ENCODE data around the gene PPP1R11. TPM values are rescaled to one million over a fixed set of nuclear protein-coding genes. Genes with fewer than 3 reads are reported as not detected.
A peak's percentile ranks its signal among the peaks of the same experiment; 100 is the strongest.

Gene PPP1R11
- total and polyA plus RNA-seq, 2 of the 13 experiments (the other 11 are each of a cell fraction or from before 2014, with no cell fraction given): 32.1 to 58.9 TPM

DNA sequence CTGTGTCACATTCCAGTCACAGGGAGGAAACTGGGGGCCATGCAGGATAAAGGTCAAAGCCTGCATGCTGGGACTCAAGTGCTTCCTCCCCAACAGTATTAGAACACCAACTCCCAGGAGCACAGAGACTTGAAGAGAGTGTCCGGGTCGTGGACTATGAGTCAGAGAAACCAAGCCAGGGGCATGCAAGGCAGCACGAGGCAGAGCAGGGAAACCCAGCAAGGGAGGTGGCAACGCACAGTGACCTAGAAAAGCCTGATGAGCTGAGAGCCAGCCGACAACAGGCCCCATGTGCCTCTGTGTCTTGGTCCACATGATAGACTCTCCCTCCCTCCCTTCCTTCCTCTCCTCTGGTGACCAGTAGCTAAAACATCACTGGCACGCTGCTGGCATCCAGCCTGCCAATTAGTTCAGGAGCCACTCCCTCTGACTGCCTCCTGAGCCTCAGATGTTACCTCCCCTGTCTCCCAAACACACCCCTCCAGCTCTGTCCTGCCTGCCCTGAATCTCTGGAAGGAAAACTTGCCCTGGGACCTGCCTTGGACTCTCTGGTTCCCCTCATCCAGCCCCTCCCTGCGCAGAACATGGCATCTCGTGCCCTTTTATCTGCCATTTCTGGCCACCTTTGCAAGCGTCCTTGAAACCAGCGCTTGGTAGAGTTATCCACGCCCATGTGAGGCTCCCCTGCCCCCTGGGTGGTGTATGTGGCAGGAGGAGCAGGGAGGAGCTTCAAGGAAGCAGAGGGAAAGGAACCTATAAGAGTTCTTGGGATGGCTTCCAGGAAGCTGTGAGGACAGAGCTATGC lies 24.8 kb downstream of the PPP1R11 start (continued):
- TF ChIP-seq, protein P1, sequence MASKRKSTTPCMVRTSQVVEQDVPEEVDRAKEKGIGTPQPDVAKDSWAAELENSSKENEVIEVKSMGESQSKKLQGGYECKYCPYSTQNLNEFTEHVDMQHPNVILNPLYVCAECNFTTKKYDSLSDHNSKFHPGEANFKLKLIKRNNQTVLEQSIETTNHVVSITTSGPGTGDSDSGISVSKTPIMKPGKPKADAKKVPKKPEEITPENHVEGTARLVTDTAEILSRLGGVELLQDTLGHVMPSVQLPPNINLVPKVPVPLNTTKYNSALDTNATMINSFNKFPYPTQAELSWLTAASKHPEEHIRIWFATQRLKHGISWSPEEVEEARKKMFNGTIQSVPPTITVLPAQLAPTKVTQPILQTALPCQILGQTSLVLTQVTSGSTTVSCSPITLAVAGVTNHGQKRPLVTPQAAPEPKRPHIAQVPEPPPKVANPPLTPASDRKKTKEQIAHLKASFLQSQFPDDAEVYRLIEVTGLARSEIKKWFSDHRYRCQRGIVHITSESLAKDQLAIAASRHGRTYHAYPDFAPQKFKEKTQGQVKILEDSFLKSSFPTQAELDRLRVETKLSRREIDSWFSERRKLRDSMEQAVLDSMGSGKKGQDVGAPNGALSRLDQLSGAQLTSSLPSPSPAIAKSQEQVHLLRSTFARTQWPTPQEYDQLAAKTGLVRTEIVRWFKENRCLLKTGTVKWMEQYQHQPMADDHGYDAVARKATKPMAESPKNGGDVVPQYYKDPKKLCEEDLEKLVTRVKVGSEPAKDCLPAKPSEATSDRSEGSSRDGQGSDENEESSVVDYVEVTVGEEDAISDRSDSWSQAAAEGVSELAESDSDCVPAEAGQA (IDR thresholded peaks at IDR 0.05; ENCODE audit: low read depth): peak; percentile 15; the same call in 1 of the 2 replicates
- TF ChIP-seq, protein P1 (CRISPR knock-in tag; IDR thresholded peaks at IDR 0.05; ENCODE audit: borderline replicate concordance): no peak
- TF ChIP-seq ZNF230 (CRISPR knock-in tag; IDR thresholded peaks at IDR 0.05): 0 out of 2 replicates have a peak, but pooled peaks have one; percentile 28
- TF ChIP-seq RXRB (CRISPR knock-in tag; IDR thresholded peaks at IDR 0.05; ENCODE audit: borderline replicate concordance): peak; percentile 35; the same call in 1 of the 2 replicates
- no peak for TF ChIP-seq NR1H2 (CRISPR knock-in tag; IDR thresholded peaks at IDR 0.05; ENCODE audit: borderline replicate concordance, low read depth)
- peak; percentile 75; the same call in 1 of the 2 replicates for TF ChIP-seq ZMAT3 (CRISPR knock-in tag; conservative IDR thresholded peaks at IDR 0.05)
- no peak for TF ChIP-seq ZNF34 (CRISPR knock-in tag; IDR thresholded peaks at IDR 0.05; ENCODE audit: borderline replicate concordance)
- 0 out of 2 replicates have a peak, but pooled peaks have one; percentile 49 for TF ChIP-seq ZNF274 (CRISPR knock-in tag; IDR thresholded peaks at IDR 0.05)
- TF ChIP-seq ZSCAN22 (CRISPR knock-in tag; IDR thresholded peaks at IDR 0.05): no peak
- no peak for TF ChIP-seq FOXO1 (CRISPR knock-in tag; IDR thresholded peaks at IDR 0.05)
- 0 out of 2 replicates have a peak, but pooled peaks have one; percentile 31 for TF ChIP-seq GABPB1 (CRISPR knock-in tag; IDR thresholded peaks at IDR 0.05)
- no peak for TF ChIP-seq ZNF772 (CRISPR knock-in tag; IDR thresholded peaks at IDR 0.05)
- no peak for TF ChIP-seq ZNF3 (CRISPR knock-in tag; IDR thresholded peaks at IDR 0.05)
- TF ChIP-seq ZNF335 (CRISPR knock-in tag; IDR thresholded peaks at IDR 0.05): peak; percentile 60; the same call in 1 of the 2 replicates
